Endodermal cell (in vitro differentiated cells): ENCODE results near the gene NXF1. TPM values are rescaled to one million over a fixed set of nuclear protein-coding genes. Genes with fewer than 3 reads are reported as not detected.

ENCODE experiments used
- DNase-seq: peaks from one replicate; pipeline ENCODE4 v3.0.0-alpha.2; 2017
- H3K27ac ChIP-seq: 2 replicates; pipeline ENCODE4 v1.5.1; 2013; ENCODE audit warnings: mild to moderate bottlenecking, low read depth, low read length, moderate library complexity
- H3K27me3 ChIP-seq: 2 replicates; pipeline ENCODE4 v1.6.1; 2013; ENCODE audit warnings: mild to moderate bottlenecking, low read length, moderate library complexity; ENCODE audit not compliant: insufficient read depth, control insufficient read depth, poor library complexity, severe bottlenecking
- H3K36me3 ChIP-seq: 2 replicates; pipeline ENCODE4 v1.7.0; 2013; ENCODE audit warnings: mild to moderate bottlenecking, low read length, moderate library complexity; ENCODE audit not compliant: control insufficient read depth, insufficient read depth
- H3K4me1 ChIP-seq: one replicate; pipeline ENCODE4 v1.7.0; 2013; ENCODE audit warnings: low read length; ENCODE audit not compliant: control insufficient read depth, insufficient read depth
- H3K4me3 ChIP-seq: 2 replicates; pipeline ENCODE4 v1.5.1; 2013; ENCODE audit warnings: mild to moderate bottlenecking, low read length, moderate library complexity
- H3K9ac ChIP-seq: 2 replicates; pipeline ENCODE4 v1.6.1; 2013; ENCODE audit warnings: mild to moderate bottlenecking, low read length, moderate library complexity; ENCODE audit not compliant: poor library complexity, severe bottlenecking; ENCODE audit errors: extremely low read depth
- H3K9me3 ChIP-seq: 2 replicates; pipeline ENCODE4 v1.6.1; 2013; ENCODE audit warnings: mild to moderate bottlenecking, low read length, moderate library complexity; ENCODE audit not compliant: control insufficient read depth
- H3K27ac Mint-ChIP-seq: 2 replicates; pipeline ENCODE4 v1.8.0; 2020; ENCODE audit warnings: mixed read lengths
- H3K27me3 Mint-ChIP-seq: 2 replicates; pipeline ENCODE4 v1.8.0; 2021; ENCODE audit warnings: mild to moderate bottlenecking, mixed read lengths; ENCODE audit not compliant: insufficient read depth
- H3K36me3 Mint-ChIP-seq: 2 replicates; pipeline ENCODE4 v1.8.0; 2020; ENCODE audit warnings: low read depth, mixed read lengths
- H3K4me1 Mint-ChIP-seq: 2 replicates; pipeline ENCODE4 v1.8.0; 2020; ENCODE audit warnings: mixed read lengths
- H3K4me3 Mint-ChIP-seq: 2 replicates; pipeline ENCODE4 v1.8.0; 2020; ENCODE audit warnings: mild to moderate bottlenecking, moderate library complexity, mixed read lengths
- H3K9me3 Mint-ChIP-seq: 2 replicates; pipeline ENCODE4 v1.8.0; 2020; ENCODE audit warnings: mild to moderate bottlenecking, mixed read lengths
- WGBS, 2 experiments: methylation state at CpG; one replicate each; pipeline versions ENCODE4 v1.1.5 to v1.1.7; 2013; ENCODE audit warnings: missing lambda C conversion rate in 2 of 2, mixed read lengths in 1 of 2; ENCODE audit not compliant: insufficient coverage in 1 of 2, insufficient read length in 1 of 2; 5-methylcytosine and 5-hydroxymethylcytosine counted together
- long read RNA-seq, 4 experiments: library from polyadenylated mRNA in 2 of 4; library from RNA in 1 of 4; library from capped mRNA in 1 of 4; stranded (forward) in 3 of 4; unstranded in 1 of 4; transcript quantifications; one replicate each; pipeline ENCODE4 v2.0.0, GENCODE V29; 2020 to 2021; ENCODE audit warnings: inconsistent platforms in 1 of 4
- polyA plus RNA-seq, 2 experiments: library from polyadenylated mRNA; stranded (reverse); fragments of 50-300 nt; gene quantifications; one replicate each; pipeline ENCODE4 v1.2.3, GENCODE V29; 2013
- total RNA-seq, 2 donors: library from RNA; stranded (reverse); fragmentation: NEBNext Ultra II Directional in 1 of 2; extraction: Animal tissue kit (Norgen Biotek cat#: 25700) in 1 of 2; gene quantifications; 2 replicates in 1 of 2; 3 replicates in 1 of 2; pipeline ENCODE4 v1.2.1, GENCODE V29; 2021
- TF ChIP-seq, protein P1 (sequence below): fragments of 200-600 bp; sonication (generic); conservative IDR thresholded peaks from 2 replicates; pipeline ENCODE4 v1.5.0; 2021; ENCODE audit warnings: antibody characterized with exemption, mild to moderate bottlenecking

The NXF1 gene
- total RNA-seq = 10 to 100 TPM; 45.8 to 61.4 TPM
- 60.6 TPM for polyA plus RNA-seq (2013, experiment 1 of 2)
- polyA plus RNA-seq (2013, experiment 2 of 2) = 59.8 TPM
- long read RNA-seq, experiment 1, partial matches to known transcripts = 6 of 18 reads
- long read RNA-seq, experiment 1, other reads (novel, unspliced or antisense) = 8 of 18 reads
- long read RNA-seq, experiment 2, full-length matches to known transcripts = 33 of 40 reads
- long read RNA-seq, experiment 2, partial matches to known transcripts = 5 of 40 reads
- long read RNA-seq, experiment 2, other reads (novel, unspliced or antisense) = 2 of 40 reads
- long read RNA-seq, experiment 3, full-length matches to known transcripts = 143 of 179 reads
- long read RNA-seq, experiment 3, partial matches to known transcripts = 15 of 179 reads
- long read RNA-seq, experiment 3, other reads (novel, unspliced or antisense) = 21 of 179 reads
- long read RNA-seq, experiment 4, transcript NXF1-201 (21 exons, 2,346 nt) = major isoform, 9 of 17 reads
- long read RNA-seq, experiment 4, partial matches to known transcripts = 4 of 17 reads
- long read RNA-seq, experiment 4, other reads (novel, unspliced or antisense) = 4 of 17 reads

DNA sequence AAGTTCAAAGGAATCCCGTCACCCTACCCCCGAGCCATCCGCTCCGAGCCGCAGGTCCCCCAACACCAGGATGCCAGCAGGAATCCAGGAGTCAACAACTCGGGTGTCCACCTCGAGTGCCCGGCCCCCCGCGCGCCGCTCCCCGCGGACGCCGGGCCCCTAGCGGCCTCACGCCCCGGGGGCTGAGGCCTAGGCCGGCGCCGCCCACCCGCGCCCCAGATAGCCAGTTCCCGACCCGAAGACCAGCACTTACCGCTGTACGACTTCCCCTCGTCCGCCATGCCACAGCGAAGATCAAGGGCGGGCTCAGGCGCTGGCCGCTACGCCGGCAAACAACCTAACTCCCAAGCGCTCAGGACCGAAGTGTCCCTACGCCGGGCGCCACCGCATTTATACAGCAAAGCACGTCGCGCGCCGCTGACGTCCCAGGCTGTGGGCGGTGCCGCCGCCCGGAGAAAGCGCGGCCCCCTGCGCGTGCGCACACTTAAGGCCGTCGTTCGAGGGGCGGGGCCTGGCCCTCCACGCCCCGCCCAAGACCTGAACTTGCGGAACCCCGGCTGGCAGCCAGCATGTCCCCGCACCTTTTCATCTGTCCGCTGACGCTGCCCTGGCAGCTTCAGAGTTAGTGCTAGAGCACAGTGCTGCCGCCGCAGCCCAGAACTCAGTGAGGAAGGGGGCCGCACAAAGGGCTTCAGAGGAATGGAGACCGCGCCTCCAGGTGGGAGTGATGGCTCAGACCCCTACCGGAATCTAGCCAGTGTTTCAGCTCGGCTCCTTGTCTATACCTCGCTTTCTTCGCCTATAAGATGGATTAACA is at the start of gene NXF1:
TSS of gene NXF1 (minus strand) at position 365 of the 817 bp plus-strand sequence. CDS start at position 281, 84 bp downstream.
- peak within 1 kb of the TSS; percentile 88 for H3K9ac ChIP-seq
- Mint-ChIP-seq H3K36me3 (peaks cover 28% of the 10 kb centered on the region), H3K27ac (peak within 1 kb of the TSS; percentile 98), H3K4me3 (peak within 1 kb of the TSS; percentile 94), H3K27me3 (no peaks in the 10 kb centered on the region), H3K4me1 (peaks cover 19% of the 10 kb centered on the region), H3K9me3 (no peaks in the 10 kb centered on the region)
- H3K27ac ChIP-seq = peak within 1 kb of the TSS; percentile 80
- H3K9me3 ChIP-seq = no peaks in the 10 kb centered on the region
- no peaks in the 10 kb centered on the region for H3K27me3 ChIP-seq
- TF ChIP-seq, protein P1, sequence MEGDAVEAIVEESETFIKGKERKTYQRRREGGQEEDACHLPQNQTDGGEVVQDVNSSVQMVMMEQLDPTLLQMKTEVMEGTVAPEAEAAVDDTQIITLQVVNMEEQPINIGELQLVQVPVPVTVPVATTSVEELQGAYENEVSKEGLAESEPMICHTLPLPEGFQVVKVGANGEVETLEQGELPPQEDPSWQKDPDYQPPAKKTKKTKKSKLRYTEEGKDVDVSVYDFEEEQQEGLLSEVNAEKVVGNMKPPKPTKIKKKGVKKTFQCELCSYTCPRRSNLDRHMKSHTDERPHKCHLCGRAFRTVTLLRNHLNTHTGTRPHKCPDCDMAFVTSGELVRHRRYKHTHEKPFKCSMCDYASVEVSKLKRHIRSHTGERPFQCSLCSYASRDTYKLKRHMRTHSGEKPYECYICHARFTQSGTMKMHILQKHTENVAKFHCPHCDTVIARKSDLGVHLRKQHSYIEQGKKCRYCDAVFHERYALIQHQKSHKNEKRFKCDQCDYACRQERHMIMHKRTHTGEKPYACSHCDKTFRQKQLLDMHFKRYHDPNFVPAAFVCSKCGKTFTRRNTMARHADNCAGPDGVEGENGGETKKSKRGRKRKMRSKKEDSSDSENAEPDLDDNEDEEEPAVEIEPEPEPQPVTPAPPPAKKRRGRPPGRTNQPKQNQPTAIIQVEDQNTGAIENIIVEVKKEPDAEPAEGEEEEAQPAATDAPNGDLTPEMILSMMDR = peak; percentile 48
- peaks cover 45% of the 10 kb centered on the region for H3K36me3 ChIP-seq
- peak within 1 kb of the TSS; percentile 96 for H3K4me3 ChIP-seq
- 0 to 1% methylated on average over 32 to 77 of the region's 77 CpGs for WGBS, 2 experiments
- peak; percentile 98 for DNase-seq
- H3K4me1 ChIP-seq = peaks cover 10% of the 10 kb centered on the region

DNA sequence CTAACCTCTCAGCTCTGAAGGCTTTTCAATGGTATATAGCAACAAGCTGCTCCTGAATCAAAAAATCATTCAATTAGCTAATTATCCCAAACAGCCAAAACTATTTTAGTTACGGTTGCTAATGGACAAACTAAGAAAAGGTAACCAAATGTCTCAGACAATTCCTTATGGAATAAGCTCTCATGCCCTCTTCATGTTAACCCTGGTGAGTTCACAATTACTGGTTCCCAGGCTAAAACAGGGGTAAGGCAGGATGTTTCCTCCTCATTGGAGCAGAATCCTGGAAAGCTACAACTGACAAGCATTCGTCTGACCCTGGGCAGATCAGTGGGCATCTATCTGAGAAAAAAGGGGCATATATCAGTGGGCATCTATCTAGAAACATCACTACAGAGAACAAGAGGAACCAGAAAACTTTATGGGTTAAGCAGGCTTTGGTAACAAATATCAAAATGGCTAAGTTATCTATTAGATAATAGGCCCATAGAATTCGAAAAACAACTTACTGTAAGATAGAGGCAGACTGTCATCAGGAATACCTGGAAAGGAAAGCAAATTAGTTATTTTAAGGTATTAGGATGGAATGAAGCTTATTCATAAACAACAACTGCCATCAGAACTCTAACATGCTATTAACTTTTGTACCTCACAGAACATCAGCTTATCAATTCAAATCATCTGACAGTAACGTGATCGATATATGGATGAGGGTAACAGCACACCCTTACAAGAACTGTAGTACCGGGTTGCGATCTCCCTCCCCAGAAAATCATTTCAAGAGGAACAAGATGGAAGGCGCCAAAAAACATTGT is 49.0 kb upstream of the NXF1 start:
- Mint-ChIP-seq H3K4me1 (peaks cover 38% of the 10 kb centered on the region), H3K4me3 (peak overlapping the region; percentile 100)
- H3K9ac ChIP-seq = peak overlapping the region; percentile 100

More for the DNA sequence above, 49.0 kb upstream of the NXF1 start:
- H3K4me3 ChIP-seq = peak overlapping the region; percentile 96
- no peaks in the 10 kb centered on the region for H3K9me3 ChIP-seq
- H3K27ac Mint-ChIP-seq = peak overlapping the region; percentile 100
- H3K27me3 Mint-ChIP-seq = no peaks in the 10 kb centered on the region
- DNase-seq = no peak
- peak overlapping the region; percentile 16 for H3K27ac ChIP-seq
- peaks cover 5% of the 10 kb centered on the region for H3K4me1 ChIP-seq
- no peaks in the 10 kb centered on the region for H3K9me3 Mint-ChIP-seq
- TF ChIP-seq, protein P1 = no peak
- WGBS, 2 experiments = 7 to 8% methylated on average over 3 to 7 of the region's 8 CpGs
- peaks cover 38% of the 10 kb centered on the region for H3K36me3 ChIP-seq
- H3K27me3 ChIP-seq = no peaks in the 10 kb centered on the region
- peaks cover 45% of the 10 kb centered on the region for H3K36me3 Mint-ChIP-seq
